ENCODE data around the gene PTPN6.
"Not testable (repeated sequence)": the region's sequence is repeated elsewhere in the genome, so short reads cannot be mapped to it uniquely, and the experiment has no call there.

Gene PTPN6

DNA sequence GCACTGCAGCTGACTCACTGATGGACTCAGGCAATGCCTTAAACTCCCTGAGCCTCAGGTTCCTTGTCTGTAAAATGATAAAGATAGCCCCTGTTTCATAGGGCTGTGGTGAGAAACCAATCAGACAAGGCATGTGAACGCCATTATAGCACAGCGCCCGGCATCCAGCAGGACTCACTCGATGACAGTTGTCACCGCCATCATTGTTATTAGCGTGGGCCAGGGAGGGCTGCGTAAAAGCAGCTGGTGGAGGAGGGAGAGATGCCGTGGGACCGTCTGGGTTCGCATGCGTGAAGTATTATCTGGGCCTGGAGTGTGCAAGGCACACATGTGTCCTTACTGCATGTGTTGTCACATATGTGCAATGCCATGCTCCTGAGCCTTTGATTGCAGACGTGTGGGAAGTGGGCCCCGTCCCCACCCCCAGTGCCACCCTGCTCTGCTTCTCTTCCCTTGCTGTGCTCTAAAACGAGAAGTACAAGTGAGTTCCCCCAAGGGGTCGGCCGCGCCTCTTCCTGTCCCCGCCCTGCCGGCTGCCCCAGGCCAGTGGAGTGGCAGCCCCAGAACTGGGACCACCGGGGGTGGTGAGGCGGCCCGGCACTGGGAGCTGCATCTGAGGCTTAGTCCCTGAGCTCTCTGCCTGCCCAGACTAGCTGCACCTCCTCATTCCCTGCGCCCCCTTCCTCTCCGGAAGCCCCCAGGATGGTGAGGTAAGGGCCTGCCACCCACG lies at the start of gene PTPN6:
TSS of gene PTPN6 (plus strand) at position 546 of the 730 bp plus-strand sequence. CDS start at position 703, 157 bp downstream.
- Histone ChIP-seq H3K4me3 (ENCODE audit: low read depth in 1 of 2, low read length in 1 of 2) (peak within 1 kb of the TSS; percentile 88 to 97), H3K4me1 (ENCODE audit: control insufficient read depth in 1 of 2, insufficient read depth in 1 of 2, low read depth in 1 of 2, low read length in 1 of 2) (peaks cover 66 to 85% of the 10 kb centered on the region in 2 experiments), H3K27ac (peak within 1 kb of the TSS; percentile 99), H3K9me3 (no peaks in the 10 kb centered on the region), H3K36me3 (peaks cover 36% of the 10 kb centered on the region), H3K27me3 (no peaks in the 10 kb centered on the region)
- TF ChIP-seq, protein P1, sequence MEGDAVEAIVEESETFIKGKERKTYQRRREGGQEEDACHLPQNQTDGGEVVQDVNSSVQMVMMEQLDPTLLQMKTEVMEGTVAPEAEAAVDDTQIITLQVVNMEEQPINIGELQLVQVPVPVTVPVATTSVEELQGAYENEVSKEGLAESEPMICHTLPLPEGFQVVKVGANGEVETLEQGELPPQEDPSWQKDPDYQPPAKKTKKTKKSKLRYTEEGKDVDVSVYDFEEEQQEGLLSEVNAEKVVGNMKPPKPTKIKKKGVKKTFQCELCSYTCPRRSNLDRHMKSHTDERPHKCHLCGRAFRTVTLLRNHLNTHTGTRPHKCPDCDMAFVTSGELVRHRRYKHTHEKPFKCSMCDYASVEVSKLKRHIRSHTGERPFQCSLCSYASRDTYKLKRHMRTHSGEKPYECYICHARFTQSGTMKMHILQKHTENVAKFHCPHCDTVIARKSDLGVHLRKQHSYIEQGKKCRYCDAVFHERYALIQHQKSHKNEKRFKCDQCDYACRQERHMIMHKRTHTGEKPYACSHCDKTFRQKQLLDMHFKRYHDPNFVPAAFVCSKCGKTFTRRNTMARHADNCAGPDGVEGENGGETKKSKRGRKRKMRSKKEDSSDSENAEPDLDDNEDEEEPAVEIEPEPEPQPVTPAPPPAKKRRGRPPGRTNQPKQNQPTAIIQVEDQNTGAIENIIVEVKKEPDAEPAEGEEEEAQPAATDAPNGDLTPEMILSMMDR (IDR thresholded peaks at IDR 0.05): peak; percentile 51

DNA sequence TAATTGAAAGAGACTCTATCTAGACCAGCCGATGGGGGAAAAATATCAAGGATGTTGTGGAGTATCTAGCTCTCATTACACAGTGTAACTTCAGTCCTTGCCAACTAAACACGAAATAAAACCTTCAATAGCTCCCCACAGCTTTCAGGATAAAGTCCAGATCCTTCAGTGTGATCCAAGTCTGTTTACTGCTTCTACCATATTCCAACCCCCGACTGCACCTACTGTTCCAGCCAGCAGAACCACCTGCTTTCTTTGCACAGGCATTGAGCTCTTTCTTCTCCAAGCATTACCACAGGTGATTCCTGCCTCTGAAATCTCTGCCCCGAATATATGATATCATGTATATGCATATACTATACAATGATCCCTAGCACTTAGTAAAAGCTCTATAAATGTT lies 48.7 kb upstream of the PTPN6 start:
- Histone ChIP-seq H3K27me3 (no peaks in the 10 kb centered on the region), H3K9me3 (no peaks in the 10 kb centered on the region), H3K36me3 (no peaks in the 10 kb centered on the region), H3K4me3 (ENCODE audit: low read depth in 1 of 2, low read length in 1 of 2) (no peak overlapping the region), H3K27ac (no peak overlapping the region), H3K4me1 (ENCODE audit: control insufficient read depth in 1 of 2, insufficient read depth in 1 of 2, low read depth in 1 of 2, low read length in 1 of 2) (peaks cover 34 to 38% of the 10 kb centered on the region in 2 experiments)
- TF ChIP-seq, protein P1 (IDR thresholded peaks at IDR 0.05): no peak

DNA sequence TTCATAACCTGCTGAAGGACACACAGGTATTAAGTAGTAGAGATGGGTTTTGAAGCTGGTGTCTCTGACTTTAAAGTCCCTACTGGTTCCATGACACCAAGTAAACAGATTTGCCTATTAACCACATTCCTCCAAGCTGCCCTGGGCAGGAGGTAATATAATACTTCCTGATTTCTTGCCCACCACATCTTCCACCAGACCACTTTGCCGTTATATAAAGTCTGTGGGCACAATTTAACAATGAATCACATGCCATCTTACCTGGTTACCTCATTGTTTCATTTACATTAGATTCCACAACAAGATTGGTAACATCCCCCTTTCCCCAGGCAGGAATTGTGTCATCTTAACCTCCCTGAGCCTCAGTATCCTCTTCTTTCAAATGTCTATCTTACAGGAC lies 47.4 kb upstream of the PTPN6 start:
- no peaks in the 10 kb centered on the region for H3K27me3 ChIP-seq
- H3K36me3 ChIP-seq: no peaks in the 10 kb centered on the region
- H3K4me1 ChIP-seq (ENCODE audit: control insufficient read depth in 1 of 2, insufficient read depth in 1 of 2, low read depth in 1 of 2, low read length in 1 of 2): peaks cover 34 to 38% of the 10 kb centered on the region in 2 experiments
- H3K9me3 ChIP-seq: no peaks in the 10 kb centered on the region
- TF ChIP-seq, protein P1 (IDR thresholded peaks at IDR 0.05): no peak
- no peak overlapping the region for H3K4me3 ChIP-seq (ENCODE audit: low read depth in 1 of 2, low read length in 1 of 2)
- H3K27ac ChIP-seq: peak overlapping the region; percentile 79

DNA sequence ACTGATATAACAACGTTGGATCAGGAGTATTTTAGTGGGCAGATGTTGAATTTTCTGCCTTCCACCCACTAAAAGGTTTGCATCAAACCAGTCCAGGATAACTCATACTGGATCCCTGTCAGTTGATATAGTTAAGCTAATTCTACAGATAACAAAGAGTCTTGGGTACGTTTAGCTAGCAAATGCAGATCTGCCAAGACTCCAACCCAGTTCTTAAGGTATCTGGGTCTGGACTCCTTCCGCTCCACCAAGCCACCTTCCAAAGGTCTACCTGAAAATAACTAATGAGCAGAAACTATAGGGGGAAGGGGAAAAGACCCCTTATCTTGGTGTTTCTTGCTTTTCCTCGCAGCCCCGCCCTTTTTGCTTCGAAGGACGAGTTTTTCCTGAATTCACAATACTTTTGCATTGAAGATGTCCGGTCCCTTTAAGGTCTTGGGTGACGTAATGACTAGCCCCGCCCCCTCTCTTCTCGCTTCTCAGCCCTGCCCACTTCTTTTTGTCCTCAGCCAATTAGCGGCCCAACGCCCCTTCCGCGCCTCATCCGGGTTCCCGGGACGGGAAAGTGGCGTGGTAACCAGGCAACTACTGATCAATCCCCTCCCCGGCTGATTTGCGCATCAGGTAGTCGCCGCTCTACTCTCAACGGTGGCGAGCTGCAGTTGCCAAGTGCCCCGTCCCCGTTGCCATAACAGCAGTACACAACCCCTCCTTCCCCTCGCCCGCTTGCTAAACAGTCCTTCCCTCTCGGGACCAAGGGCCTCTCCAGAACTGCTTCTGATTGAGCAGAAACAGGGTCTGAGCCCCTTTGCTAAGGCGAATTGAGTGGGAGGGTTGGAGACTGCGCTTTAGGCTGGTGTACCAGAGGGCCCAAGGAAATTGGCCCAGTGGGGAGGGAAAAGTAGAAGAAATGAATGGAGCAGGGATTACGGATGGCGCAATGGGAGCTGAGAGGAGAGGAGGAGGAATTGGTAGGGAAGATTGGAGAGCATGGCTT lies 46.6 kb upstream of the PTPN6 start, which contains the start of gene LRRC23:
TSS of gene LRRC23 (plus strand) at position 543 of the 997 bp plus-strand sequence. CDS start 812 bp downstream, outside the sequence.
- peak within 1 kb of the TSS; percentile 77 to 80 for H3K4me3 ChIP-seq (ENCODE audit: low read depth in 1 of 2, low read length in 1 of 2)
- no peaks in the 10 kb centered on the region for H3K27me3 ChIP-seq
- no peaks in the 10 kb centered on the region for H3K9me3 ChIP-seq
- no peaks in the 10 kb centered on the region for H3K36me3 ChIP-seq
- H3K4me1 ChIP-seq (ENCODE audit: control insufficient read depth in 1 of 2, insufficient read depth in 1 of 2, low read depth in 1 of 2, low read length in 1 of 2): peaks cover 29 to 31% of the 10 kb centered on the region in 2 experiments
- H3K27ac ChIP-seq: peak within 1 kb of the TSS; percentile 79
- TF ChIP-seq, protein P1 (IDR thresholded peaks at IDR 0.05): peak; percentile 27

DNA sequence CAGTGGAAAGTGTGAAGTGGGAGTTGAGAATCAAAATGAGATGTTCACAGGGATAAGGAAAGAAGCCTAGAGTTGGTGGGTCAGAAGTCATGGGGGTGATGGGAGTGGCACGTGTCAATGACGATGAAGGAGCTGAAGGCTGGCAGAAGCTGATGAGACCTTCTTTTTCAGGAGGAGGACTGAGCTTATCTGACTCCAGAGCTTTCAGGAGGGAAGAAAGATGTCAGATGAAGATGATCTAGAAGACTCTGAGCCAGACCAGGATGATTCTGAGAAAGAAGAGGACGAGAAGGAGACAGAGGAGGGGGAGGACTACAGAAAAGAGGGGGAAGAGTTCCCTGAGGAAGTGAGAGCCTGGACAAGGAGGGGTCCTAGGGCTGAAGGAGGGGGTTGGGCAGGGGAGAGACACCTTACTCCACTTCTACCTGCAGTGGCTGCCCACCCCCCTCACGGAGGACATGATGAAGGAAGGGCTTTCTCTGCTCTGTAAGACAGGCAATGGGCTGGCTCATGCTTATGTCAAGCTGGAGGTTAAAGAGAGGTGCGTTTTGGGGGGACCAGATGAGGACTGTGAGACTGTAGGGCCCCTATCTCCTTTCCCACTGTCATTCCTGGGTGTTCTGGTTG lies 45.6 kb upstream of the PTPN6 start:
- Histone ChIP-seq H3K4me1 (ENCODE audit: control insufficient read depth in 1 of 2, insufficient read depth in 1 of 2, low read depth in 1 of 2, low read length in 1 of 2) (peaks cover 21% of the 10 kb centered on the region in 2 experiments), H3K9me3 (no peaks in the 10 kb centered on the region), H3K27ac (peak overlapping the region; percentile 79), H3K27me3 (peaks cover 9% of the 10 kb centered on the region), H3K36me3 (no peaks in the 10 kb centered on the region), H3K4me3 (ENCODE audit: low read depth in 1 of 2, low read length in 1 of 2) (peak overlapping the region; percentile 77 to 80)
- TF ChIP-seq, protein P1 (IDR thresholded peaks at IDR 0.05): no peak

DNA sequence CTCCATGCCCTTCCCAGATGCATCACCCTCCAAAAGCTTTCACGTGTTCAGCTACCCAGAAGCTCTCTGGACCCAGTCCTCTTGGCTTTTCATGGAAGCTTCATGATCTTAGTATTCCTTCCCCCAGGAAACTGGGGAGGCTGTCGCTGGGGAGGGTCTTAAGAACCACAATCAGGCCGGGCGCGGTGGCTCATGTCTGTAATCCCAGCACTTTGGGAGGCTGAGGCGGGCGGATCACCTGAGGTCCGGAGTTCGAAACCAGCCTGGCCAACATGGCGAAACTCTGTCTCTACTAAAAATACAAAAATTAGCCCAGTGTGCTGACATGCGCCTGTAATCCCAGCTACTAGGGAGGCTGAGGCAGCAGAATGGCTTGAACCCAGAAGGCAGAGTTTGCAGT lies 43.0 kb upstream of the PTPN6 start:
- Histone ChIP-seq H3K4me1 (ENCODE audit: control insufficient read depth in 1 of 2, insufficient read depth in 1 of 2, low read depth in 1 of 2, low read length in 1 of 2) (peaks cover 20 to 21% of the 10 kb centered on the region in 2 experiments), H3K27me3 (peaks cover 35% of the 10 kb centered on the region)
- H3K4me3 ChIP-seq (ENCODE audit: low read depth in 1 of 2, low read length in 1 of 2); H3K9me3 ChIP-seq; H3K36me3 ChIP-seq; H3K27ac ChIP-seq: not testable (repeated sequence)

All from neutrophil (primary cell).